ENCODE data around the gene HABP4.

Gene HABP4

DNA sequence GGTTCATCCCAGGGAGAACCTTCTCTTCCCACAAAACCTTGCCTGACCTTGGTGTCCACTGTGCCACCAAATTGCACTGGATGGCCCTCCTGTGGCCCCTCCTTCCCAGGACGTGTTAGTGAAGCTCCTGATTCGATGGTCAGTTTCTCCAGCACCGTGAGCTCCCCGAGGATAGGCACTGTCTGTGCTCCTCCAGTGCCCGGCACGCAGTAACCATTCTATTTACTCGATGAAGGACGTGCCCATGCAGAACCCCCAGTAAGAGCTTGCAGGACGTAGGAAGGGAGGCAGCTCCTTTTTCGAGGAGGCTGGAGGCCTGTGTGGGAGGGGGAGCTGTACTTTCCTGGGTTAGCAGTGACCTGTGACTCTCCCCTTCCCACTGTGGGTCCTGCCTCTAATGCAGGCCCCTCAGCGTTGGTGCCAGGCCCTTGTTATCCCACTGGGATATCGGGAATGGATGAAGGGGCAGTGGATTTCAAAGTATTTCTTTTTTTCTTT, 39.6 kb downstream of the HABP4 start:
- TF ChIP-seq, protein P1, sequence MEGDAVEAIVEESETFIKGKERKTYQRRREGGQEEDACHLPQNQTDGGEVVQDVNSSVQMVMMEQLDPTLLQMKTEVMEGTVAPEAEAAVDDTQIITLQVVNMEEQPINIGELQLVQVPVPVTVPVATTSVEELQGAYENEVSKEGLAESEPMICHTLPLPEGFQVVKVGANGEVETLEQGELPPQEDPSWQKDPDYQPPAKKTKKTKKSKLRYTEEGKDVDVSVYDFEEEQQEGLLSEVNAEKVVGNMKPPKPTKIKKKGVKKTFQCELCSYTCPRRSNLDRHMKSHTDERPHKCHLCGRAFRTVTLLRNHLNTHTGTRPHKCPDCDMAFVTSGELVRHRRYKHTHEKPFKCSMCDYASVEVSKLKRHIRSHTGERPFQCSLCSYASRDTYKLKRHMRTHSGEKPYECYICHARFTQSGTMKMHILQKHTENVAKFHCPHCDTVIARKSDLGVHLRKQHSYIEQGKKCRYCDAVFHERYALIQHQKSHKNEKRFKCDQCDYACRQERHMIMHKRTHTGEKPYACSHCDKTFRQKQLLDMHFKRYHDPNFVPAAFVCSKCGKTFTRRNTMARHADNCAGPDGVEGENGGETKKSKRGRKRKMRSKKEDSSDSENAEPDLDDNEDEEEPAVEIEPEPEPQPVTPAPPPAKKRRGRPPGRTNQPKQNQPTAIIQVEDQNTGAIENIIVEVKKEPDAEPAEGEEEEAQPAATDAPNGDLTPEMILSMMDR (IDR thresholded peaks at IDR 0.05; ENCODE audit: insufficient read depth, low read length, missing control alignments) = no peak
- ChIA-PET CTCF (no interaction called here), POLR2A (no interaction called here)
- no peak for DNase-seq (ENCODE audit: low read depth, low spot score)
- H3K4me3 ChIP-seq (ENCODE audit: low read depth, low read length) = no peak overlapping the region

GRCh38 chr9:96490534-96491078, 40.6 kb downstream of the HABP4 start:
- ChIA-PET POLR2A (no interaction called here), CTCF (no interaction called here)
- TF ChIP-seq, protein P1 (IDR thresholded peaks at IDR 0.05; ENCODE audit: insufficient read depth, low read length, missing control alignments) = no peak
- H3K4me3 ChIP-seq (ENCODE audit: low read depth, low read length) = no peak overlapping the region
- DNase-seq (ENCODE audit: low read depth, low spot score) = no peak

DNA sequence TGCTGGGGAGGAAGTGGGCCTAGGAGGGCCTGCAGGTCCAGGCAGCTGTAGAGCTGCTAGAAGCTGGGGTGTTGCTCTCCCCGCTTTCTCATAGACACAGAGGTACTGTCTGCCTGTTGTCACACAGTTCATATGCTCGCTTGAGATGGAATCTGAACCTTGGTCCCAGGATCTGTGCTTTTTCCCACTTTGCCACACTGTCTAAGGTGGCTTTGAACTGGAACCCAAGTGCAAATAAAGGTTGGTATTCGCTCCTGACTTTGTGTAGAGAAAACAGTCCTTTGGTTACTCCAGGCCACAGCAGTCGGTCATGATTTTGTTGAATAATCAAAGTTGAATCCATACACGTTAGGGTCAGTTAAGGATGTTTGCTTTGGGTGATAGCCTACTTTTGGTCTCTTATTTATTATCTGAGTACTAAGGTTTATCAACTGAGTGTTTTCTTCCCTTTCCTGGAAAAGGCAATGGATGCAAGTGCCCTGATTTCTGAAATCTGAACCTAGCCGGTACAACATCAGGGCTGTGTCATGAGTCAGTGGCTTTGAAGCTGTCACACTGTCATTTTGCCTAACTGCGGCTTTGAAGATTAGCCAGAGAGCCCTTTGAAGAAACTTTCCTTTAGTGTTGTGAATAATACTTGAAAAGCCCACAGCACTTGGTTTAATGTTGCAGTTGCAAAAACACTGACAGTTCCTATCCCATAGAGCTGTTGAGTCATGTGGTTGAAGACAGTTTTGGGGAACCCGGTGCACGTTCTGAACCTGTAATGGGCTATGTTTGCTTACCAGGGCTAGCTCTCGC, 41.3 kb downstream of the HABP4 start:
- TF ChIP-seq, protein P1 (IDR thresholded peaks at IDR 0.05; ENCODE audit: insufficient read depth, low read length, missing control alignments) = no peak
- ChIA-PET POLR2A (interaction anchor here (0.9 kb wide), 1 partner anchor 9 kb away, joined by 4 read pairs; no protein-coding TSS in a partner anchor), CTCF (no interaction called here)
- no peak for DNase-seq (ENCODE audit: low read depth, low spot score)
- no peak overlapping the region for H3K4me3 ChIP-seq (ENCODE audit: low read depth, low read length)

GRCh38 chr9:96491880-96492525, 42.0 kb downstream of the HABP4 start:
- TF ChIP-seq, protein P1 (IDR thresholded peaks at IDR 0.05; ENCODE audit: insufficient read depth, low read length, missing control alignments) = no peak
- no peak for DNase-seq (ENCODE audit: low read depth, low spot score)
- H3K4me3 ChIP-seq (ENCODE audit: low read depth, low read length) = no peak overlapping the region
- ChIA-PET POLR2A (interaction anchor here (0.9 kb wide), 1 partner anchor 9 kb away, joined by 4 read pairs; no protein-coding TSS in a partner anchor), CTCF (interaction anchor here (0.7 kb wide), 1 partner anchor 14 kb away, joined by 3 read pairs; no protein-coding TSS in a partner anchor)

GRCh38 chr9:96492993-96493531, 43.1 kb downstream of the HABP4 start:
- POLR2A ChIA-PET = no interaction called here
- no peak overlapping the region for H3K4me3 ChIP-seq (ENCODE audit: low read depth, low read length)
- DNase-seq (ENCODE audit: low read depth, low spot score) = no peak
- TF ChIP-seq, protein P1 (IDR thresholded peaks at IDR 0.05; ENCODE audit: insufficient read depth, low read length, missing control alignments) = no peak
- CTCF ChIA-PET = no interaction called here

- TF ChIP-seq, protein P1 (IDR thresholded peaks at IDR 0.05; ENCODE audit: insufficient read depth, low read length, missing control alignments) = no peak
- CTCF ChIA-PET = interaction anchor here (1.7 kb wide), 1 partner anchor 158 kb away, joined by 4 read pairs; no protein-coding TSS in a partner anchor
- no peak overlapping the region for H3K4me3 ChIP-seq (ENCODE audit: low read depth, low read length)
- POLR2A ChIA-PET = no interaction called here
- DNase-seq (ENCODE audit: low read depth, low spot score) = no peak
Observed at GRCh38 chr9:96493757-96494156, 43.8 kb downstream of the HABP4 start.

Data from AG04449 (cell line).